RKO (cell line): ENCODE measurements around the gene CDHR2.
"Not testable (repeated sequence)": the region's sequence is repeated elsewhere in the genome, so short reads cannot be mapped to it uniquely, and the experiment has no call there.

Experiments
- DNase-seq: peaks from one replicate; pipeline ENCODE4 v3.0.0-alpha.2; 2016; ENCODE audit warnings: low spot score

Gene CDHR2

DNA sequence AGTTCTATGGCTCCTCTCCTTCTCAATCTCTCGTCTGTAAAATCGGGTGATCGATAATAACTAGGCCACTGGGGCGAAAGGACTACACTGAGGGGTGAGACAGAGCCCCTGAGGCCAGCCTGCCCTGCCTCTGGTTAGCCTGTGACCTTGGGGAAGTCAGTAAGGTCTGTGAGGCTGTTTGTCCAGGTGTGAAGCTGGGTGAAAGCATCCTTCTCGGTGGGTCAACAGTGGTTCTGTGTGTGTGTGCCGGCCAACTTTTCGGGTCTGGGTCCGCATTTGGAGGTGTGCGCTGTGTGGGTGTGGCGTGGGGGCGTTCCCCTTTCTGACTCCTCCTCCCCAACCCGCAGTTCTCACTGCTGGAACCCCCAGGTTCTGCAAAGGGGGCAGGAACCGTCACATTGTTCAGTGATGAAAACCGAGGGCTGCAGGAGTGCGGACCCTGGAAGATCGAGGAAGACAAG lies 7.0 kb upstream of the CDHR2 start:
- no peak for DNase-seq

DNA sequence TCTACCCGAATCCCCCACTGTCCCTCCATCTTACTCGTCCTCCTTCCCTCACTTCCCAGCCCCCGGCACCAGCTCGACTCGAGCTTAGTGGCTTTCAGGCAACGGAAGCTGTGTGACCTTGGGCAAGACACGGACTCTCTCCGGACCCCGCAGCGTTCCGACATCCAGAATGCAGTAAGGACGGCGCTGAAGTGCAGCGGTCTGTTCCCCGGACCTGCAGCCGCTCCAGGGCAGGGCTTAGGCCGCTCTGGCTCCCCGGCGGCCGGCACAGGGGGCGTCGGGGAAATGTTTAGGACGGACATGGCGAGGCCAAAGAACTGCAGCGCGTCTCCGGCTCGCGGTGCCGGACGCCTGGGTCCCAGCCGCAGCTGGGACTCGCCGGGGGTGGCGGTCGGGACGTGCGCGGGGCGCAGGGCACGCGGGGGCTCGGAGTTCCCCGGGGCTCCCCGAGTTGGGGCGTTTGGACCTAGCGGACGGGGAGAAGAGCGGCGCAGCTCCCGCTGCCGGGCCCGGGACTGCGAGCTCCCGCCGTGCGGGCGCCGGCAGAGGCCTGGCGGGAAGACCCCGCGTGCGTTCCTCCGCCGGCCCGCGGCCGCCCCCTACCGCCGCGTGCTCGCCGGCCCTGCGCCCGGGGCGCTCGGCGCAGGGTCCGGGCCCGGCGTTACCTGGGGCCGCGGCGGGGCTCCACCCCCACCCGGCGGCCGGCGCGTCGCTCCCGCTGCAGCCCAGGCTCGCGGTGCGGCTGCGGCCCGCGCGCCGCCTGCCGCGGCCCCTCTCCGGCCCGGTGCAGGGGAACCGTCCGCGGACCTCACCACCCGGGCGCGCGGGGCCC lies 6.3 kb upstream of the CDHR2 start:
- no peak for DNase-seq

DNA sequence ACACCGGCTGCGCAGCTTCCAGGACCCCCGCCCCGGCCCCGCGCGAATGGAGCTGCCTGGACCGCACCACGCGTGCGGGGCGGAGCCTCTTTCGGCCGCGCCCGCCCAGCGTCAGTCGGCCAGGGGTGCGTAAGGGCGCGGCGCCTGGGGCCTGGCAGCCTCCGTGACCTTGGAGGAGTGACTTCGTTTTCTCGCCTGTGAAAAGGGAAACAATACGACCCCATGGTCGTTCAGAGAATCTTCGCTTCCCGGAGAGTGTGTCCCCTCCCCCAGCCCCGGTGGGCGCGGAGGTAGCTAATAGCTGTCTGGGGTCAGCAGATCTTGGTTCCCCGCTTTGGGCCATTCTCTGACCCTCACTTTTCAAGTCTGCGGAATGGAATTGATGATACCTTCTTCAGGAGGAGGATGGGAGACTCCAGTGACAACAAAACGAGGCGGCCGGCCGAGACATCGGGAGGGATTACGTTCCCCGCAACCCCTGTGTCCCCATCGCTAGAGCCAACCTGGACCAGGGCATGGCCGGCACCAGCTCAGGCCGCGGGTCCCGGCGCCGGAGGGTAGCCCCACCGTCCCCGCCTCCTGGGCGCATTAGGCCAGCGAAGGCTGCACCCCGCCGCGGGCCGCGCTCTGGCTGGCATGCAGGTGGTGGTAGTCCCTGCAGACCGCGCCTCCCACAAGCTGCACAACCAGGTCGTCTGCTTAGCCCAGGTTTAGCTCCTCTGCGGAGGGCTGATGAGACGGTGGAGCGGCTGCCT lies 5.5 kb upstream of the CDHR2 start:
- DNase-seq, result peak; percentile 71

DNA sequence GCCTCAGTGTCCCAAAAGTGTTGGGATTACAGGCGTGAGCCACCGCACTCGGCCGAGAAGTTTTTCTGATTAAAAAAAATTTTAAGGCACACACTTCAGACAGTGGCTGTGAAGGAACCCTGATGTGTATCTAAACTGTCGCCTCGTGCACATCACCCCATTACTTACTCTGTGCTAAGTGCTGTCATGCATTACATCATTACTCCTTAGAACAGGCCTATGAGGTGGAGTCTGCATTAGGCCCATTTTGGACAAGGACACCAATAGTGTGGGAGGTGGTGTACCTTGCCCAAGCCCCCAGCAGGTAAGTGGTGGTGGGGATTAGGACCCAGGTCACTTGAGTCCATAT lies 3.8 kb upstream of the CDHR2 start:
- DNase-seq, result no peak

DNA sequence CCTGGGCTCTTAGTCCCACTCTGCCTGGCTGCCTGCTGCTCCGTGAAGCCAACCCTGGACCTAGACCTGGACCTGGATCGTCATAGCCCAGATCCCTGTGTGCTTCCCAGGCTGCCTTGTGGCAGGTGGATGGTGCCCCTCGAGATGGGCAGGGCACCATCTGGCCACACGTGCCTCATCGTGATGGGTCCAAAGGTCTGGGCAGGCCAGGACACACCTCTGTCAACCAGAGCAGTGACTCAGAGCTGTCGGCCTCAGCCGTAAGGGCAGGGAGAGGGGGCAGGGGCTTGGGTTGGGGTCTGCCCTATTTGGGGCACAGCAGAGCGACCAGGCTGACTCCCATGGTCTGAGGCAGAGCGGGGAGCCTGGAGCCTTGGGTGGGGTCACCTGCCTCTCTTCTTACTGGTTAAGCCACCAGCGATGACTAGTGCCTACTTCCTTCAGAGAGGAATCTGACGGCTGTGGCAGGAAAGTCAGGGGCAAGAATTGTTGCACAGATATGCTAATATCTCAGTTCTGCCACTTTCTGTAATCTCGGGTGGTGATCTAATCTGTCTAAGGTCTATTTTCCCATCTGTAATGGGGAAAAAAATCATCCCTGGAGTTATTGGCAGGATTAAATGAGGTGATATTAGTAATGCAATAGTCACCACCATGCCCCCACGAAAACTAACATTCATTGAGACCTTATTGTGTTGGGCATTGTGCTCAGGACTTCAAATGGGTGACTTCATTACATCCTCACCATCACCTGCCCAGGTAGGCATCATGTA lies 3.2 kb upstream of the CDHR2 start:
- DNase-seq, result no peak

DNA sequence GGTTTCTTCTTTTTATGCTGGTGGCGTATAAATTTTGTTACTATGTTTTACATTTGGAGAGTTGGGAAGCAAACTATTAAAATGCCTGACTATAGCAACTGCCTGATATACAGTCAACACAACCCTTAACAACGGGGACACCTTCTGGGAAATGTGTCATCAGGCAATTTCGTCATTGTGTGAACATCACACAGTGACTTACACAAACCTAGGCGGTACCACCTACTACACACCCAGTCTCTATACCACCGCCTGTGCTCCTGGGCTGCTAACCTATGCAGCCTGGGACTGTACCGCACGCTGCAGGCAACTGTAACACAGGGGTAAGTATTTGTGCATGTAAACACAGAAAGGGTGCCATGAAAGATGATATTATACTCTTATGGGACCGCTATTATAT lies 1.3 kb upstream of the CDHR2 start:
- peak; percentile 51 for DNase-seq

DNA sequence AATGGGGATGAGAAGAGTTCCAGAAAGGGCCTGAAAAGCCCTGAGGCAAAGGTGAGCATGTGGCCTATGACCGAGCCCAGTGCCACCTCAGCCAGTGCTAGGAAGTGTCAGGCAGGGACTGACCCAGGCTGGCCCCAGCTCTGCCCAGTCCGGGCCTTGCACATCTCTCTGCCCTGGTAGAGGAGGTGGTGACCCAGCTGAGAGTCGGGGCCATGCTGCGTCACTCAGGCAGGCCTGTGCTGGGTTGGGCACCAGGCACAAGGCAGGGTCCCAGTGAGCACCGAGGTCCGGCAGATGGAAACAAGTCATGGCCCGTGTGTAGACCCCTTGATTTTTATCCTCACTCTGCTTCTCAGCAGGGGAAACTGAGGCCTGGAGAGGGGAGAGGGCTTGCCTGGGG lies 729 bp downstream of the CDHR2 start:
- DNase-seq, result no peak

DNA sequence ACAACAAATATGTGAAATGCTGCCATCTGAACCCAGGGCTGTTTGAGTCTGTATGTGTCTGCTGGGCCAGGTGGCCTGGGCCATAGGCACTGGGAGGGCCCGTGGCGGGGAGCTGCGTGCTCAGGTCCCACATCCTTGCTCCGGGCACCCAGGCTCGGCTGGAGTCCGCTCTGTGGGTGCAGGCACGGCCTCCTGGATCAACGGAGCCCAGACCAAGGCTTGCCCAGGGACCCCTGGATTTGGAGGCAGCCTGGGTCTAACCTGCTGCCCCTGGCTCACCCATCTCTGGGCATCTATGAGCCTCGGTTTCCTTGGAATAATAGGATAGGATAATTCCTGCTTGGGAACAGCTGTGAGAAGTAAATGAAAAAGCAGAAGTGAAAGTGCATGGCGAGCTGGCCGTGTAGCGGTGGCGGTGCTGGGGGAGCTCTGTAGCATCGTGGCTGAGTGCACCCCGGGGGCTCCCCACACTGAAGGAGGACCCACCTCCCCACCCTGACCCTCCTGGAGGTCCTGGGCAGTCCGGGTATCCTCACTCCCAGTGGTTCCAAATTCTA lies 1.2 kb downstream of the CDHR2 start:
- DNase-seq, result no peak

DNA sequence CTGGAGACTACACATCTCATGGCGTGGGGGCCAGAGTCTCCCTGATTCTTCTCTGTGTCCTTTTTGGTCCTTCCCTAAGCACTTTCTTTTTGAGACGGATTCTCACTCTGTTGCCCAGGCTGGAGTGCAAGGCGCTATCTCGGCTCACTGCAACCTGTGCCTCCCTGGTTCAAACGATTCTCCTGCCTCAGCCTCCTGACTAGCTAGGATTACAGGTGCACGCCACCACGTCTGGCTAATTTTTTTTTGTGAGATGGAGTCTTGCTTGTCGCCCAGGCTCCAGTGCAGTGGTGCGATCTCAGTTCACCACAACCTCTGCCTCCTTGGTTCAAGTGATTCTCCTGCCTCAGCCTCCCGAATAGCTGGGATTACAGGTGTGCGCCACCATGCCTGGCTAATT lies 1.8 kb downstream of the CDHR2 start:
- DNase-seq, result not testable (repeated sequence)

DNA sequence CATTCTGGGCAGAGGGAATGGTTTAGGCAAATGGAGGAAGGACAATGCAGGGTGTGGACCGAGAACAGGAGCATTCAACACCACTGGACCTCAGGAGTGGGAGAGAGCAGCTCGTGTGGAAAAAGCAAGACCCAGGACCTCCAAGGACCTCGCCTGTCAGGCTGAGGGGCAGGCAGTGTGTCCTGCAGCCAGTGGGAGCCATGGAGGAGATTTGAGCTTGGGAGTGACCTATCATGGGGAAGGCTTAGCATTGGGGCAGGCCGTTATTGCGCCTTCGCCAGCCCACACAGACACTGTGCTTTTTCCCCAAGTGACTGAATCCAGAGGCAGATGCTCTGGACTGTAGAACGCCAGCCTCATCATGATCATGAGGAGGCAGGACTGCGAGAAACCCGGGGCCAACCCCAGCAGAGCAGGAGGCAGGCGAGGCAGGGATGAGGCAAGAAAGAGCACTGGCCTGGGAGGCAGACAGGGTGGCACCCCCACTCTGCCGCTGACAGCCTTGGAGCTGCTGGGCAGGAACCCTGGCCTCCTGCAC lies 3.3 kb downstream of the CDHR2 start:
- no peak for DNase-seq

DNA sequence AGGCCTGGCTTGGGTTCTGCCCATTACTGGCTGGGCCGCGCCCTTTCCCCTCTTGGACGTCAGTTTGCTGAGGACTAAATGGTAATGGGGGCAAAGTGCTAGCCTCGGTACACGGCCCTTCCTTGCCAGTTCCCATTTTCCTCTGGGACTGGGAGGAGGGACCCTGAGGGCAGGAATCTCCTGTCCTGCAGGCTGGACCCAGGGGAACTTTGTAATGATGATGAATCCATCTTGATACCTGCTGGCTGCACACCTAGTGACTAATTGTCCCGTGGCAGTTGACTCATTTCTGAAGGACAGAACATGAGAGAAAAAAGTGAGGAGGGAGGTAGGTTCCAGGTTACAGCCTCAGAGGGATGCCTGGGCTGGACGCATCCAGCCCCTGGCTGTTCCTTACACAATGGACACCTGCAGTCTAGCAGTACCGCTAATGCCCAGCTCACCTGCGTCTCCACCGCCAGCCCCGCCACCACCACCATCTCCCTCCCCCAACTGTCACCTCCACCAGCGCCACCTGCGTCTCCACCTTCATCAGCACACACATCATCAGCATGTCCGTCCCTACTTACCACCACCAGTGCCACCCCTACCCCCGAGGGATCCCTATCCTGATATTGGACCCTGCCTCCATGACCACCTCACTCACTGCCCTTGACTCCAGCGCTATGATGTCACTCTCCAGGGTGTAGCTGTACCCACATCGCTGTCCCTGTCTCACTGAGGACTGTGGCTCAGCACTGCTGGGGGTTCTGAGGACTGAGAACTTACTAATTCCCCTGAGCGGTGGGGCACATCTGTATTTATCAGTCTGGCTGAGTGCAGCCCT lies 4.3 kb downstream of the CDHR2 start:
- no peak for DNase-seq

DNA sequence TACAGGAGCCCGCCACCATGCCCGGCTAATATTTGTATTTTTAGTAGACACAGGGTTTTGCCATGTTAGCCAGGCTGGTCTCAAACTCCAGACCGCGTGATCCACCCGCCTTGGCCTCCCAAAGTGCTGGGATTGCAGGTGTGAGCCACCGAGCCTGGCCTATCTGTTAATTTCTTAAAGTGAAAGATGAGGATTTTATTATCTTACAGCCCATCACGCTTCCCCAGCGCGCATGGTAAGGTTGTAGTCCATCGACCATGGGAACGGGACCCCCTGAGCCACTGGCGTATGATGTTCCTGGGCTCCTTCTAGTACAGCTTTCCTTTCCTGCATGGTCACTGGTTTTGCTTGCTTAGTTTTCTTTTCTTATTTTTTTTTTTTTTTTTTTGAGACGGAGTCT lies 8.7 kb downstream of the CDHR2 start:
- DNase-seq, result no peak

DNA sequence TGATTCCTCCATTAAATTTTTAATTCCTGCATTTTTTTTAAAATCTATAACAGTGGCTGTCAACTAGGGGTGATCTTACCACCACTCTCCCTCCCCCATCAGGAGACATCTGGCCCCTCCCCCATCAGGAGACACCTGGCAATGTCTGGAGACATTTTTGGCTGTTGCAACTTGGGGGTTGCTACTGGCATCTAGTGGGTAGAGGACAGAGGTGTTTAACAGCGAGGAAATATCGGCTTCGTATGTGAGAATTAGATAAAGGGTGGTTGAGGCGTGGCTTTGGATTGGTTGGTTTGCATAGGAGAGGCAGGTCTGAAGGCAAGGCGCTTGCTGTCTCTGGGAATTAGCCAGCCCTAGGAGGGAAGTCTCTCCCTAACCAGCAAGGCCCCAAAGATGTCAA lies 10.5 kb downstream of the CDHR2 start:
- DNase-seq, result no peak

DNA sequence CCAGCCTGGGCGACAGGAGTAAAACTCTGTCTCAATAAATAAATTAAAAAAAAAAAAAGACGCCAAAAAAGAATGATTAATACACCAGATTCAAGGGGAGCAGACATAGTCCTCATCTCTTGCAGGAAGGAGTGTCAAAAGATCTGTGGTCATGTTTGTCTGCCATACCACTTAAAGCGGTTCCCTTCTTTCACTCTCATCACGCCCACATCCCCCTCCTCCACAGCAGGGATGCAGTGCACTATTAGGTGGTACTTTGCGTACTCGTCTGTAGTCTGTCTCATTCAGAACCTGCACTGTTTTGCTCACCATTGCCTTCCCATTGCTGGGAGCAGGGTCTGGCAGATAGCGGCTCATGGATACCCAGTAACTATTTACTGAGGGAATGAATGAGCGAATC lies 11.2 kb downstream of the CDHR2 start:
- DNase-seq, result no peak

DNA sequence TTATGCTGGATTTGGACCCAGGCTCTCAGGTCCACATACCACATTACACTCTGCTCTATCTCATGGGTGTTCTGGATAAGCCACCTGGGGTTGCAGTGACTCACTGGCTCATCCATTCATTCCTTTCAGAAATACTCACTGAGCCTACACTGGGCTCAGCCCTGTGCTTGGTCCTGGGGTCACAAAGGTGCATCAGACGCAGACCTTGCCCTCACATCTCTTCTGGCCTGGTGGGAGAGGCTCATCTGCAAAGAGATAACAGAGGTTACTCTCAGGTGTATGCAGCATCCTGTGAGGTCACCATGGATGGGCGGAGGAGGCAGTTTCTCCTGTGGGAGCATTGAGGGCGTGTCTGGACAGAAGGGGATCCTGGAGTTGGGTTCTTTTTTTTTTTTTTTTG lies 12.1 kb downstream of the CDHR2 start:
- no peak for DNase-seq

DNA sequence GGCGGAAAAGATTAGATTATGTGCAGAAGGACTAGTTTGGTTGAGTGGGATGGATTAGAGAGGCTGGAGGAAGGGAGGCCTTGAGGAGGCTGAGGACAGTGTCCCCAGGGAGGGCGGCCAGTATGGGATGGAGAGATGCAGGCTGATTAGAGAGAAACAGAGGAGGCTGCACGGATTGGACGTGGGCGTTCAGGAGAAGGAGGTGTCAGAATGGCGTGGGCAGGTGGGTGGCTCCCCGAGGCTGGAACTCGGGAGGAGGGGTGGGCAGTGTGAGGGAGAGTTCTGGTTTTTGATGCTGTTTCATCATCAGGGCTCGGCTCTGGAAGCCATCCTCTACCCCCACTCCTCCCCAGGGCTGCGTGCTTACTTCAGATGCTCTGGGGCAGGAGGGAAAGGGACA lies 13.0 kb downstream of the CDHR2 start:
- DNase-seq, result no peak

DNA sequence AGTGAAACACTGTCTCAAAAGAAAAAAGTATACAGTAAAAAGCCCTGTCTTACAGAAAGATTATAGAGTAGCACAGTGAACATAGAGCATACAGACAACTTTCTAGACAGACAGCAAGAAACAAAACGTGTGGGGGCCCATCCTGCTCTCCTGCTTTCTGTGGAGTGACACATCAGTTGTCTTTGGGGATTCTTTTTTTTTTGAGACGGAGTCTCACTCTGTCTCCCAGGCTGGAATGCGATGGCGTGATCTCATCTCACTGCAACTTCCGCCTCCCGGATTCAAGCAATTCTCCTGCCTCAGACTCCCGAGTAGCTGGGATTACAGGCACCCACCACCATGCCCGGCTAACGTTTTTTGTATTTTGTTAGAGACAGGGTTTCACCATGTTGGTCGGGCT lies 14.9 kb downstream of the CDHR2 start:
- DNase-seq, result no peak

DNA sequence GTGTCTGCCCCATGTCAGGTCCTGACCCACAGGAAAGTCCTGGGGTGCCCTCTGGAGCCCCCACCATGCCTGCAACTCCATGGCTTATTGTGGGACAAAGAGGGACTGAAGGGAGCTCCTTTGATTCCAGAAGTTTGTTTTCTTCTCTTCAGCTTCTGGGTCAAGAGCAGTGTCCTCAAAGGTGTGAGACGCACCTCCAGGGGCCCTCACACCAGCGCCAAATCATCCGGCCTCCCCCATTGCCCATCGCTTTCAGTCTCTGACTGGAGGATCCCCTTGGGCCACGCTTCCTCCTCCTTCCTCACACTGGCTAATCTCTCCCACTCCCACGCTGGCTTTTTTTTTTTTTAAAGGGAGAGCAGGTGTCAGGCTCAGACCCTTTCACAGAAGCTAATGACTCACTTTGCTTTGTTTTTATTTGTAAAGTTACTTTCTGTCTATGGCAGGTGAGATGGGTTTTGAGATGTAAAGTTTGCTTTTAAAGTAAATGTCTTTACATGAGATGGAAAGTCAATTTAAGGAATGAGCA lies 16.7 kb downstream of the CDHR2 start:
- DNase-seq, result no peak

DNA sequence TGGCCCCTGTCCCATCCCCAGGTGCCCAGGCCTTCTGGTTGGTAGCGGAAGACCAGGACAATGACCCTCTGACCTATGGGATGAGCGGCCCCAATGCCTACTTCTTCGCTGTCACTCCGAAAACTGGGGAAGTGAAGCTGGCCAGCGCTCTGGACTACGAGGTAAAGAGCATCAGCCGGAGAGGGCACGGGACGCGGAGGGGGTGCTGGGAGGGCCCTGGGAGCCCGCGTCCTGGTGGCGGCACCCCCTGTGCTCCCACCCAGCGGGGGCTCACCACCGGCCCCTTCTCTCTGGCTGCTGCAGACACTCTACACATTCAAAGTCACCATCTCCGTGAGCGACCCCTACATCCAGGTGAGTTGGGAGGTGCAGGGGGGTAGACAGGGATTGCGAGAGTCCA lies 19.5 kb downstream of the CDHR2 start:
- DNase-seq, result no peak

DNA sequence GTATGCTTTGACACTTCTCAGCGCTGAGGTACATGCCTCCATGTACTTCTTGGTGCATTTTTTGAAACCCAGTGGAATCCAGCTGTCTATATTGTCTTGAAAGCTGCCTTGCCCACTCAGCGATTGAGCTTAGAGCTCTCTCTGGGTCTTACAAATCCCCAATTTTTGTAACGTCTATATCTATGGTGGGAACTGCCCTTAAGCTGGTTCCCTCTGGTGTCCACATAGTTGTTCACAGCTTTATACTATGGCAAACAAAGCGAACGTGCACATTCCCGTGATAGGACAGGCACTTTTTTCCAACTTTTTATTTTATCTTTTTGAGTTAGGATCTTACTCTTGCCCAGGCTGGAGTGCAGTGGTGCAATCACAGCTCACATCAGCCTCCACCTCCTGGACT lies 20.9 kb downstream of the CDHR2 start:
- DNase-seq, result no peak
